Measurements from ENCODE around the gene DKK3.

The DKK3 gene

GRCh38 chr11:11989774-11990744 lies 18.4 kb downstream of the DKK3 start:
- no peak for TF ChIP-seq EZH2 (IDR thresholded peaks at IDR 0.05)
- no peak for TF ChIP-seq POLR2AphosphoS5 (IDR thresholded peaks at IDR 0.05; ENCODE audit: borderline replicate concordance, low read depth, low read length)
- no peak for TF ChIP-seq FOXP2 (optimal IDR thresholded peaks at IDR 0.05; ENCODE audit: control extremely low read depth, extremely low read length, insufficient read depth)
- no peak for DNase-seq (ENCODE audit: low read depth, low spot score)
- Histone ChIP-seq H3K9ac (ENCODE audit: insufficient read length) (no peak overlapping the region), H3K27ac (peak overlapping the region; percentile 43; the same call in 1 of the 2 replicates), H3K4me3 (peak overlapping the region; percentile 4; the same call in 1 of the 2 replicates), H3K36me3 (ENCODE audit: insufficient read depth, low read length) (no peaks in the 10 kb centered on the region), H3K9me3 (ENCODE audit: low read depth, low read length) (no peaks in the 10 kb centered on the region)

DNA sequence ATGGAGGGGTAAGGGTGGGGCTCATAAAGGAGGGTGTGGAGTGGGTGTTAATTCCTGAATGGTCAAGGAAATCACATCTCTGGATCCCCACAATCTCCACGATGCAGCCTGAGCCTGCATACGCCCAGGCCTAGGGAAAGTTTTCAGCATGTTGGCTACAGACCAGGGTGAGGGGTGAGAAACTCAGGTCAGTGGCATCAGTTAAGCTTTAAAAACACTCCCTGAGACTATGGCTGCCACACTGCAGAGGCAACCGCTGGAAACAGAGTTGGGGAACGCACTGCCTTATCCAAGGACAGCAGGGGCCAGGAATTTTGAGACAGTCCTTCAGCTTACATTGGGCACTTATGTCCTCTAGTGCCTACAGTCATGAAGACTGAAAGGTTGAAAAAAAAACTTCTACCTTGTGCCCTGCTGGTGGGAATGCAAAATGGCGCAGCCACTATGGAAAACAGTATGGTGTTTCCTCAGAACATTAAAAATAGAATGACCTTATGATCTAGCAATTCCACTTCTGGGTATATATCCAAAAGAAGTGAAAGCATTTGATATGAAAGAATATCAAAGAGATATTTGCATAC lies 19.7 kb downstream of the DKK3 start:
- no peak overlapping the region for H3K9ac ChIP-seq (ENCODE audit: insufficient read length)
- H3K4me3 ChIP-seq = no peak overlapping the region
- H3K36me3 ChIP-seq (ENCODE audit: insufficient read depth, low read length) = no peaks in the 10 kb centered on the region
- DNase-seq (ENCODE audit: low read depth, low spot score) = no peak
- no peak for TF ChIP-seq EZH2 (IDR thresholded peaks at IDR 0.05)
- no peak for TF ChIP-seq FOXP2 (optimal IDR thresholded peaks at IDR 0.05; ENCODE audit: control extremely low read depth, extremely low read length, insufficient read depth)
- TF ChIP-seq POLR2AphosphoS5 (IDR thresholded peaks at IDR 0.05; ENCODE audit: borderline replicate concordance, low read depth, low read length) = no peak
- no peaks in the 10 kb centered on the region for H3K9me3 ChIP-seq (ENCODE audit: low read depth, low read length)
- no peak overlapping the region for H3K27ac ChIP-seq

DNA sequence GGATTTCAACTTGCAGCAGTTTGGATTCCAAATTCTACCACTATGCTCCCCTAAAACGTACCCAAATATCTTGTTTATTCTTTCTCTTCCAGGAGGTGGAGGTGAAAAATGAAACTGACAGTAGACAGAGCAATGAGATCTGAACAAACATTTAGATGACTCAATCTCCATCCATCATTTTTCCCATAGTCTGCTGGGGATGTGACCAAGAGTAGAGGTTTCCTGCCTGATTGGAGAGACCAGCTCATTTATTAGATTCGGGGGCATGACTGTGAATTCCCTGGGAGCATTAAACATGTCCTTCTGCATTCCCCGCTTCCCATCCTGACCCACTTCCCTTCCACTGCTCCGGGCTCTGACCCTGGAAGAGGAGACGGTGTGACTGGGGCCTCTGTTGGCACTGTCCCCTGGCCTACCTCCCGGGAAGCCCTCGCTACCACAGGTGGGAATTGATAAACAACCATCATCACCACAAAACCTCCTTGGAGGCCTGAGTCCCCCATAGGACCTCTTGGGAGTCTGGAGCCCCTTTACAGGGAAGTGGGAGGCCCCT lies 20.3 kb downstream of the DKK3 start:
- TF ChIP-seq EZH2 (IDR thresholded peaks at IDR 0.05) (no peak), POLR2AphosphoS5 (IDR thresholded peaks at IDR 0.05; ENCODE audit: borderline replicate concordance, low read depth, low read length) (no peak), FOXP2 (optimal IDR thresholded peaks at IDR 0.05; ENCODE audit: control extremely low read depth, extremely low read length, insufficient read depth) (no peak)
- no peak for DNase-seq (ENCODE audit: low read depth, low spot score)
- peak overlapping the region; percentile 82 for H3K27ac ChIP-seq
- no peak overlapping the region for H3K9ac ChIP-seq (ENCODE audit: insufficient read length)
- H3K4me3 ChIP-seq = no peak overlapping the region
- no peaks in the 10 kb centered on the region for H3K36me3 ChIP-seq (ENCODE audit: insufficient read depth, low read length)
- no peaks in the 10 kb centered on the region for H3K9me3 ChIP-seq (ENCODE audit: low read depth, low read length)

- H3K9me3 ChIP-seq (ENCODE audit: low read depth, low read length) = no peaks in the 10 kb centered on the region
- no peak for TF ChIP-seq FOXP2 (optimal IDR thresholded peaks at IDR 0.05; ENCODE audit: control extremely low read depth, extremely low read length, insufficient read depth)
- no peak for TF ChIP-seq POLR2AphosphoS5 (IDR thresholded peaks at IDR 0.05; ENCODE audit: borderline replicate concordance, low read depth, low read length)
- no peak for TF ChIP-seq EZH2 (IDR thresholded peaks at IDR 0.05)
- no peak overlapping the region for H3K9ac ChIP-seq (ENCODE audit: insufficient read length)
- no peak overlapping the region; the same call in 1 of the 2 replicates for H3K4me3 ChIP-seq
- no peak for DNase-seq (ENCODE audit: low read depth, low spot score)
- H3K27ac ChIP-seq = peak overlapping the region; percentile 82
- no peaks in the 10 kb centered on the region for H3K36me3 ChIP-seq (ENCODE audit: insufficient read depth, low read length)
These were observed 20.9 kb downstream of the DKK3 start for GRCh38 chr11:11987503-11988022.

DNA sequence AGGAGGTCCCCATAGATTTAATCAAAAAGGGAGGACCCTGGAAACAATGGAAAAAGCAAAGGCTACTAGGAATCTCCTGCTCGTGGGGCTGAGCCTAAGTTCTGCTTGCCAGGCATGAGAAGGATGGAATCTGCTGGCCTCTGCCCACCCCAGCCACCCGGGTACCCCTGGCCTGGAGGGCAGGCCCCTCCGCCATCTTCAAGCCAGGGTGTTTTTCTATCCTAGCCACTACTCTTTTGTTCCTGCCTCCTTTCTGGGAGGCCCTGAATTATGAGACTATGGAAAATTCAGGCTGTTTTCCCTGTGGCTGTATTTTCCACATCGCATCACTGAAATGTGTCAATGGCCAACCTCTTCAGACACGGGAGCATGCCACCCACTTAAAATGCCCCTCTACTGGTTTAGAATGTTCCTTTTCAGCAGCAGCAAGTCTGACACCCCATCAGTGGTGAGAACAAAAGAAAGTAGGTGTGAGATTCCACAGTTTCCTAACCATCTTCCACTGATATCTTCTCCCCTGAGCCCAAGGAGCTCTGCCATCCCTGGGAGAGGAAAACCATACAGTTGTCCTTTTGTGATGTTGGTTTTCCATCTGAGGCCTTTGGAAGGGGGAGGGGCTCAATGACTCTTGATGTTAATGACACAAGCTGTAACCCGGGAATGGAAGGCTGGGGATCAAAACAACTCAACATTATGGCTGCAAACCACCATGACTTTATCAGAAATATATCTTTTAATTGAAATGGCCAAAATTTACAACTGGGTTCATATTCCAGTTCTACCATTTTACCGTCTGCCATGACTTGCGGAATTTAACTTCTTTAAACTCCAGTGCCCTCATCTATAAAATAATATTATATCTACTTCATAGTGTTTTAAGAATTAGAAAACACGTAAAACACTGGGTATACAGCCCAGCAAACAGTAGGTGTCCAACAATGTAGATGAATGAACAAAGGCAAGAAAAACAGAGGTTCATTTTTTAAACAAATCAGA lies 22.2 kb downstream of the DKK3 start:
- Histone ChIP-seq H3K36me3 (ENCODE audit: insufficient read depth, low read length) (no peaks in the 10 kb centered on the region), H3K9ac (ENCODE audit: insufficient read length) (no peak overlapping the region), H3K4me3 (no peak overlapping the region), H3K9me3 (ENCODE audit: low read depth, low read length) (no peaks in the 10 kb centered on the region), H3K27ac (no peak overlapping the region)
- TF ChIP-seq FOXP2 (optimal IDR thresholded peaks at IDR 0.05; ENCODE audit: control extremely low read depth, extremely low read length, insufficient read depth) (no peak), POLR2AphosphoS5 (IDR thresholded peaks at IDR 0.05; ENCODE audit: borderline replicate concordance, low read depth, low read length) (no peak), EZH2 (IDR thresholded peaks at IDR 0.05) (no peak)
- DNase-seq (ENCODE audit: low read depth, low spot score) = no peak

- no peaks in the 10 kb centered on the region for H3K36me3 ChIP-seq (ENCODE audit: insufficient read depth, low read length)
- no peak for DNase-seq (ENCODE audit: low read depth, low spot score)
- peak overlapping the region; percentile 4 for H3K9ac ChIP-seq (ENCODE audit: insufficient read length)
- H3K9me3 ChIP-seq (ENCODE audit: low read depth, low read length) = no peaks in the 10 kb centered on the region
- TF ChIP-seq FOXP2 (optimal IDR thresholded peaks at IDR 0.05; ENCODE audit: control extremely low read depth, extremely low read length, insufficient read depth) (no peak), EZH2 (IDR thresholded peaks at IDR 0.05) (no peak), POLR2AphosphoS5 (IDR thresholded peaks at IDR 0.05; ENCODE audit: borderline replicate concordance, low read depth, low read length) (no peak)
- H3K27ac ChIP-seq = peak overlapping the region; percentile 88
- H3K4me3 ChIP-seq = peak overlapping the region; percentile 47
These were observed 23.3 kb downstream of the DKK3 start for GRCh38 chr11:11985016-11985715.

DNA sequence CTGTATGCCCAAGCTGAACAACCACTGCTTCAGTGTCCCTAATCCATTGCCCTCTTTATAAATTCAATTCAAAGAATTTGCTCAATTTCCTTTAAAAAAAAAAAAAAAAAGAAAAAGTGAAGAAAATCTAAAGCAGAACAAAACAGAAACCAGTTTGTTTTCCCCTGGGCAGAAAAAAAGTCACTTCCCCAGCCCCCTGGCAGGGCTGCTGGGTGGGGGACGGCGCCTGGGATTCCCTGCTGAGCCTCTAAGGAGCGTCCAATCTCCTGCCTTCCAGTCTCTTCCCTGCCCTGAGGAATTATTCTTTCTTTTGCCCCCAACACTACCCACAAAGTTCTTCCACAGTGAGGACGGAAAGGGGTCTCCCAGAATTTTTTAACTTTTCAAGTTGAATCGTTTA lies 23.9 kb downstream of the DKK3 start:
- Histone ChIP-seq H3K9me3 (ENCODE audit: low read depth, low read length) (no peaks in the 10 kb centered on the region), H3K9ac (ENCODE audit: insufficient read length) (peak overlapping the region; percentile 4), H3K27ac (peak overlapping the region; percentile 88), H3K36me3 (ENCODE audit: insufficient read depth, low read length) (no peaks in the 10 kb centered on the region), H3K4me3 (peak overlapping the region; percentile 47)
- TF ChIP-seq EZH2 (IDR thresholded peaks at IDR 0.05) (no peak), POLR2AphosphoS5 (IDR thresholded peaks at IDR 0.05; ENCODE audit: borderline replicate concordance, low read depth, low read length) (no peak), FOXP2 (optimal IDR thresholded peaks at IDR 0.05; ENCODE audit: control extremely low read depth, extremely low read length, insufficient read depth) (no peak)
- DNase-seq (ENCODE audit: low read depth, low spot score) = peak; percentile 70

Data from SK-N-MC (cell line).